Bone marrow (tissue), 2 donors: ENCODE data around the gene FOXP1.

Experiments
- DNase-seq, 2 donors: peaks; one replicate each; lab custom pipeline; 2025; lab: John Stamatoyannopoulos, UW

The FOXP1 gene

DNA sequence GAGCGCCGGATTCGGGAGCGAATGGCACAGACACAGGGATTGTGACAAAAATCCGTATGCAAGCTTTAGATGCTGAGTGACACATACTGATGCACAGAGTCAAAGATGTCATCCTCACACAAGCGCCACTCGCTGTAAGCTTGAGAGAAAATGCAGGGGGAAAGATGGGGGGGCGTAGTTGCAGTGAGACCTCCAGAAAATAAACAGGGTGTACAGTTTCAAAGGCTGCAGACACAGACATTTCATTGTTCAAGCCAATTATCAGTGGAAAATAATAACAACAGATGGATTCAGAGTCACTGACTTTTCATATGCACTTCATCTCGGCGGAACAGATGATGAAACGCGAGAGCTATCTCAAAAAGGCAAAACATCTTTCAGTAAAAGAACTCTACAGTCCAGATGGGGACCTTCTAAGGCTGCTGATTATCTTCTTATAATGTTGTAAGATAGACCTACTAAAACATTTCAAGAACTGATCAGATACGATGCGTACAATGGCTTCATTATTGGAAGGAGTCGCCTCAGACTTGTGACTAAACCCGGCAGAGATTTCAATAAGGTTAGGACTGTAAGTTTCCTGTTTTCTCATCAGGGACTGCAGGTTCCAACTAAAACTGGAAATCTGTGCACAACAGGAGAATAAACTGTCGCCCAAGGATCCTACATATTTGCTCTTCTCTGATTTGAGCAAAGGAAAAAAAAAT lies 275.4 kb downstream of the FOXP1 start:
- no peak for DNase-seq

DNA sequence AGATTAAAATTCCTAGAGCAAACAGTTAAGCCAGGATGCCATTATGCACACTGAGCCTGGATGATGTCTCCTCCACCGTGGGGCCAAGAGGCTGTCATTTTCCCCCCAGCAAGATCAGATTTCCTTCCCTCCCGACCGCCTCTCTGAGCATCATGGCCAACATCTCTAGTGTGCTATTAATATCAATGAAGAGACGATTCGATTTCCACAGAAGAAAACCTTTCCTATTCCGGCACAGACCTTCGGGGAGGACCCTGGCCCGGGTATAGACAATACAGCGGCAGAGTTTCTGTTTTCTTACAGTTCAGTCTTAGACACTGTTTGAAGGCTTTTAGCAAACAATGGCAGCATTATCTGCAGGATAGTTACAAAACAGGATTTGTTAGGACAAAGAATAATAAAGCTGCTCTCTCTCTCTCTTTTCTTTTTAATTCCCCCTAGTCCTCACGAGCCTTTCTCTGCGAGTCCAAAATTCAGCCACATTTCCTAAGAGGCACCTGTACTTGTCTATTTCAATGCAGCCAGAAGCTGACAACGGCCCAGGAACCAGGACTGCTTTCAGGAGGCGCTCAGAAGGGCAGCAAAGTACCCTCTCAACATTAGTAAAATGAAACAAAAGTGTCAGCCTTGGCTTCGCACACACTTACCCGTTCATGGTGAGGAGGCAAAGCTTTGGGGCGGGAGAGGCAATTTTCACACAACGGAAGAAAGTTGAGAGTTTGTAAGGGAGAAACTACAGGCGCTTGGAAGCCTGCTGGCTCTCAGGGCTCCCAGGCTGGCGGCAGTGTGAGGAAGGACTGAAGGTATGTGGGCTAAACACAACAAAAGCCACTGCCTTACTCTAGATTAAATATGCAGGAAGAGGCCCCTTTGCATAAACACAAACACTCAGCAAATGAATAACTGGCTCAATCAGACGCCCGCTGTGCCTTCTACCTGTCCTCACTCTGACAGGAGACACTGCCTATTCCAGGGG lies 278.0 kb downstream of the FOXP1 start:
- peak in 1 of 2 donors; percentile 42 for DNase-seq

- no peak for DNase-seq
Measured at GRCh38 chr3:71304684-71305083, 278.8 kb downstream of the FOXP1 start.

DNA sequence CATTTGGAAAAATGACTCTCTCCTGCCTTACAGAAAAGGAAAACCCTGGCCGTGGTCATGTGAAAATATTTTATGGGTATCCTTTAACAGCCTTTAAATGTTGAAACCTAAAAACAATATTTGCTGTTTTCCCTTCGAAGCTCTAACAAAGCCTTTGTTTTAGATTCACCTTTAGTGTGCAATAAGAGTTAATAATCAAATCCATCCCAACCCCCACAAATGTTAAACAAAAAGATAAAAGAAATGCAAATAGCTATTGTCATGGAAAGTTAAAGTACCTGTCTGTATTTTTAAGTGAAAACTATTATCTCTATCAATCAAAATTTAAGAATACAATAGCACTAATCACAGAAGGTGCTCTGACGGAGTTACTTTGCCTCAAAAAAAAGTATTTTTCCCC lies 279.3 kb downstream of the FOXP1 start:
- DNase-seq: no peak

DNA sequence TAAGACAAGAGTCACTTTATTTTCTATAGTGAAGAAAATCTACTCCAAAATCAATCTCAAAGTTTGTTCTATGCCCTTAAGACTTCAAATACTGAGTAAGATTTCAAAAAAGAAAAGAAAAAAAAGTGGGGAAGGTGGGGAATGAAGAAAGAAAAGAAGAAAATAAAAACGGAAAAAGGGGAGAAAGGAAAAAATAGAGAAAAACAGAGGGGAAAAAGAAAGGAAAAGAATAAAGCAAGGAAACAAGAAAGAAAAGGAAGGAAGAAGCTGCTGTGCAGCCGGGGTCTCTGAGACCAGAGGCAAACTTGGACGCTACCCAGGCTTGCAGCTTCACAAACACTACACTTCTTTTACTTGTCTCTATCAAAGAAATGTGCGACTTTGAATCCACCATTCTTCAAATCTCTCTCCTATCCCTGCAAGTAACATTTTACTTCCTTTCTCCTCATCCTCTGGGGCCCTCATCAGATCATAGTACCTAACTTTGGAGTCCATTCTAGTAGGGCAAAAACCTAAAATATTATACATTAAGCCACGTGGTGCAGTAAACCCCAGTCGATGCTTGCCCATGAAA lies 279.8 kb downstream of the FOXP1 start:
- DNase-seq: no peak

DNA sequence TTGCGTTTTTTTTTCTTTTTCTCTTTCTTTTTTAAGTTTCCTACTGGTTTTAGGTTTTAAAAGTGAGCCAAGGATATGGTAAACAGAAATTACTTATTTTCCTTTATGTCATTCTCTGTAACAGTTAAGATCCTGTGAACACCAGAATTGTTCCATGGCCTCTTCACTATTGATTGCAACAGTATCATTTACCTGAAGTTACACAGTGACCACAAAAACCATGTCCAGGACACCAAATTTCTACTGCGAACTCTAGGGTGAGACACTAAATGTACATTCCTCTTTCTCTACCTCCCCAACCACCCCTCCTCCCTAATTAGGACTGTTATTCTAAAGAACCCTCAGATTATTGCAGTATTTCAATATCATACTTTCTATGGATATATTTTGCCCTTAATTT lies 280.9 kb downstream of the FOXP1 start:
- DNase-seq: no peak

DNA sequence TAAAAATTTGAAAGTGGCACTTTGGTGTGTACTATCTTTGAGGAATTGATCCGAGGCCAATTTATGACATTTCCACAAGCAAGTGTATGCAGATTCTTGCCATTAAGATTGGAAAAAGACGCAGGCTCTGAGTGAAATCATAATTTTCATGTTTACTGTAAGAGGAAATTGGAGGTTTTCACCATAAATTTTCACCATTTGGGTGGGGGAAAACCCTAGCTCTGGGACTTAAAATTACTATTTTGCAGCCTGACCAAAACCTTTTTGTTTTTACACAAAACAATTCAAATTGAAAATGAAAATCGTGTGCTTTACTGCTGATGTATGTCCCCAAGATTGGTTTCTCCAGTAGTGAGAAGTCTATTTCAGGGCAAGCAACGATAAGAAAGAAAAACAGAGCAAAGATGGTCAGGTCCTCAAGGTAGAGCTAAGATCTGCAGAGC lies 282.6 kb downstream of the FOXP1 start:
- DNase-seq: no peak

GRCh38 chr3:71299160-71299559 lies 284.4 kb downstream of the FOXP1 start:
- no peak for DNase-seq

DNA sequence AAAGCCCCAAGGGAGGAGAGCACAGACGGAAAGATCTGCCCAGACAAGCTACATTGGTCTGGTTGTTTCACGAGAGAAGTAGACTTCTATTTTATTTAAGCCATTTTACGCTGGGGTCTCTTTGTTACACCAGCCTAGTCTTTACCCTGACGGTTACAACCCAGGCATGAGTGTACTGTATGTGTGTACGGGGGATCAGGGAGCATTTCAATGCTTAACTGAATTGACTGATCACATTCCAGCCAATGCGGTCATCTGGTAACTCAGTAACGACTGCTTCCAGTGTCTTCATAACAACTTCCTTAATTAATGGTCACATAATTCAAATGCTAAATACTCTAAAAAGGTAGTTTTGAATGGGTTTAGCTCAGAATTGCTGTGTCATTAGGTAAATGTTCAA lies 288.6 kb downstream of the FOXP1 start:
- no peak for DNase-seq

- DNase-seq: no peak
Measured at GRCh38 chr3:71290301-71290700, 293.2 kb downstream of the FOXP1 start.

GRCh38 chr3:71288269-71288930 lies 295.1 kb downstream of the FOXP1 start:
- no peak for DNase-seq

DNA sequence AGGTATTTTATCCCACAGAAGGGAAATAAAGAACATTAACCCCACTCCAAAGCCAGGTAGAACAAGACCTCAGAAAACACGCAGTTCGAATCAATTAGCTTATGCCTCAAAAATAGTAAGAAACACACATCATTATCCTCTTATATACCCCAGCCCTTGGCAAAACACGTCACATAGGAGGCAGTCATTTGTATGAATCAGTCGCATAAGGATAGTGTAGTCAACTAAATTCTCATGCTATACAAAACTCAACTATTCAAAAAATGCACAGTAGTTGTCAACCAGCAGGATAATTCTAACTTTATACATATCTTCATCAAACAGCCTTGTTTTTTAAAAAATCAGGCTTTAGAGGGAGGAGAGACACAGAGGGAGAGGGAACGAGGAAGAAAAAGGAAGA lies 298.4 kb downstream of the FOXP1 start:
- DNase-seq: no peak

GRCh38 chr3:71282976-71283375 lies 300.6 kb downstream of the FOXP1 start:
- no peak for DNase-seq

GRCh38 chr3:71281280-71281679 lies 302.2 kb downstream of the FOXP1 start:
- no peak for DNase-seq

- no peak for DNase-seq
Measured at GRCh38 chr3:71277341-71277740, 306.2 kb downstream of the FOXP1 start.

- DNase-seq: no peak
Measured at GRCh38 chr3:71276531-71276930, 307.0 kb downstream of the FOXP1 start.

DNA sequence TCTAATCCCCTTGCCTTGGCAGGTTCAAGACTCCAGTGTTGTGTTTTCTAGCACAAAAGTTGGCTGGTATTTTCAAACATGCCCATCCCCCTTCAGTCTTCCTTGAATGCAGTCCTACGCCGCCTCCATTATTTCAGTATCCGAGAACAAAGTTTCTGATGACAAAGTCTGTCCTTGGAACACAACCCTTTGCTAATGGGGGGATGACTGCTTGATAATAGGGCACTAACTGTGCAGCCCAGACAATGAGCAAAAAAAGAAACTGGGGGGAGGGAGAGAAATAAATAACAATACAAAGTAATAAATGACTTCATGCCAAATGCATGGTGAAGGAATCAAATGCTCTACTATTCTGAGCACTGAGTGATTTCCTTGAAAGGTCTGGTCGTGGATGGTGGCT lies 310.1 kb downstream of the FOXP1 start:
- no peak for DNase-seq

DNA sequence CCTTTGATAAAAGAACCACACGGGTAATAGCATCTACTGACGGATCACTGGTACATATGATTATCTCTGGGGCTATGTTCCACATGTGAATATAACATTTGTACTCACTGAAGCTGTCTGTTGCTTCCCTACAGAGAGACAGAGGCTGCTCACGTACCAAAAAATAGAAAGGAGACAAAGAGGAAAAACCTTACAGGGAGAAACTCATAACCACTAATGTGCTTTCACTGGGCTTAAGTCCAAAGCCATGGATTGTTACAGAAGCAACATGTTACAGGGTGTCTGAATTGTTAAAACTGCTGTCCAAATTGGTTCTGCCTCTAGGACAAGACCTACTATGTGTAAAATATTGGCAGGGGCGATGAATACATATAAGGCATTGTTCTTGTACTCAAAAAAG lies 311.9 kb downstream of the FOXP1 start:
- no peak for DNase-seq

GRCh38 chr3:71269906-71270305 lies 313.6 kb downstream of the FOXP1 start:
- DNase-seq: no peak

- no peak for DNase-seq
Measured at GRCh38 chr3:71268462-71268999, 315.0 kb downstream of the FOXP1 start.

- DNase-seq: no peak
Measured at GRCh38 chr3:71266875-71267274, 316.7 kb downstream of the FOXP1 start.

GRCh38 chr3:71265365-71265915 lies 318.1 kb downstream of the FOXP1 start:
- DNase-seq: no peak
